ENCODE data around the gene PPP1R36. TPM values are rescaled to one million over a fixed set of nuclear protein-coding genes. Genes with fewer than 3 reads are reported as not detected.
"Not testable (repeated sequence)": the region's sequence is repeated elsewhere in the genome, so short reads cannot be mapped to it uniquely, and the experiment has no call there.

The PPP1R36 gene
- total and polyA plus RNA-seq, 2 donors: 0.57 to 1.8 TPM

- Histone ChIP-seq H3K27ac (ENCODE audit: low read depth) (no peak overlapping the region), H3K36me3 (ENCODE audit: insufficient read depth) (no peaks in the 10 kb centered on the region), H3K4me3 (ENCODE audit: low read depth, low read length) (no peak overlapping the region), H3K4me1 (ENCODE audit: insufficient read depth) (peaks cover 2% of the 10 kb centered on the region)
- WGBS: 89% methylated on average over 8 of the region's 8 CpGs
- no peak for DNase-seq (ENCODE audit: extremely low spot score)
Observed at GRCh38 chr14:64509036-64509435, 40.7 kb upstream of the PPP1R36 start.

GRCh38 chr14:64510825-64511671 lies 38.7 kb upstream of the PPP1R36 start:
- H3K4me1 ChIP-seq (ENCODE audit: insufficient read depth): peaks cover 5% of the 10 kb centered on the region
- H3K36me3 ChIP-seq (ENCODE audit: insufficient read depth): no peaks in the 10 kb centered on the region
- 23% methylated on average over 4 of the region's 4 CpGs for WGBS
- no peak overlapping the region for H3K27ac ChIP-seq (ENCODE audit: low read depth)
- no peak for DNase-seq (ENCODE audit: extremely low spot score)
- H3K4me3 ChIP-seq (ENCODE audit: low read depth, low read length): no peak overlapping the region

GRCh38 chr14:64513271-64513670 lies 36.5 kb upstream of the PPP1R36 start:
- Histone ChIP-seq H3K27ac (ENCODE audit: low read depth) (no peak overlapping the region), H3K4me1 (ENCODE audit: insufficient read depth) (peaks cover 2% of the 10 kb centered on the region), H3K36me3 (ENCODE audit: insufficient read depth) (no peaks in the 10 kb centered on the region), H3K4me3 (ENCODE audit: low read depth, low read length) (no peak overlapping the region)
- DNase-seq (ENCODE audit: extremely low spot score): no peak
- WGBS: 73% methylated on average over 2 of the region's 2 CpGs

- WGBS: 40% methylated on average over 1 of the region's 1 CpG
- no peaks in the 10 kb centered on the region for H3K36me3 ChIP-seq (ENCODE audit: insufficient read depth)
- DNase-seq (ENCODE audit: extremely low spot score): no peak
- peaks cover 2% of the 10 kb centered on the region for H3K4me1 ChIP-seq (ENCODE audit: insufficient read depth)
- no peak overlapping the region for H3K27ac ChIP-seq (ENCODE audit: low read depth)
- H3K4me3 ChIP-seq (ENCODE audit: low read depth, low read length): no peak overlapping the region
Observed at GRCh38 chr14:64515053-64515452, 34.7 kb upstream of the PPP1R36 start.

- 87% methylated on average over 1 of the region's 1 CpG for WGBS
- Histone ChIP-seq H3K27ac (ENCODE audit: low read depth) (no peak overlapping the region), H3K4me1 (ENCODE audit: insufficient read depth) (peaks cover 2% of the 10 kb centered on the region)
Observed at GRCh38 chr14:64516969-64517368, 32.8 kb upstream of the PPP1R36 start.

GRCh38 chr14:64517667-64518066 lies 32.1 kb upstream of the PPP1R36 start:
- not testable (repeated sequence) for H3K27ac ChIP-seq (ENCODE audit: low read depth); H3K4me3 ChIP-seq (ENCODE audit: low read depth, low read length); H3K4me1 ChIP-seq (ENCODE audit: insufficient read depth); H3K36me3 ChIP-seq (ENCODE audit: insufficient read depth); DNase-seq (ENCODE audit: extremely low spot score)
- 93% methylated on average over 6 of the region's 6 CpGs for WGBS

More at GRCh38 chr14:64516969-64517368, 32.8 kb upstream of the PPP1R36 start:
- H3K36me3 ChIP-seq (ENCODE audit: insufficient read depth): no peaks in the 10 kb centered on the region
- no peak for DNase-seq (ENCODE audit: extremely low spot score)
- H3K4me3 ChIP-seq (ENCODE audit: low read depth, low read length): no peak overlapping the region

GRCh38 chr14:64518229-64518628 lies 31.5 kb upstream of the PPP1R36 start:
- no peaks in the 10 kb centered on the region for H3K36me3 ChIP-seq (ENCODE audit: insufficient read depth)
- no peak for DNase-seq (ENCODE audit: extremely low spot score)
- H3K4me1 ChIP-seq (ENCODE audit: insufficient read depth): peaks cover 2% of the 10 kb centered on the region
- 91% methylated on average over 4 of the region's 4 CpGs for WGBS
- no peak overlapping the region for H3K27ac ChIP-seq (ENCODE audit: low read depth)
- H3K4me3 ChIP-seq (ENCODE audit: low read depth, low read length): no peak overlapping the region

- no peak for DNase-seq (ENCODE audit: extremely low spot score)
- no peaks in the 10 kb centered on the region for H3K4me1 ChIP-seq (ENCODE audit: insufficient read depth)
Observed at GRCh38 chr14:64520699-64521098, 29.1 kb upstream of the PPP1R36 start.

GRCh38 chr14:64522591-64523355 lies 27.0 kb upstream of the PPP1R36 start:
- 88% methylated on average over 9 of the region's 9 CpGs for WGBS
- no peak for DNase-seq (ENCODE audit: extremely low spot score)

More at GRCh38 chr14:64520699-64521098, 29.1 kb upstream of the PPP1R36 start:
- no peak overlapping the region for H3K27ac ChIP-seq (ENCODE audit: low read depth)
- H3K36me3 ChIP-seq (ENCODE audit: insufficient read depth): no peaks in the 10 kb centered on the region
- WGBS: 96% methylated on average over 4 of the region's 4 CpGs
- no peak overlapping the region for H3K4me3 ChIP-seq (ENCODE audit: low read depth, low read length)

GRCh38 chr14:64525354-64525753 lies 24.4 kb upstream of the PPP1R36 start:
- 89% methylated on average over 2 of the region's 2 CpGs for WGBS
- H3K4me1 ChIP-seq (ENCODE audit: insufficient read depth): no peaks in the 10 kb centered on the region
- H3K36me3 ChIP-seq (ENCODE audit: insufficient read depth): peaks cover 1% of the 10 kb centered on the region
- H3K27ac ChIP-seq (ENCODE audit: low read depth): no peak overlapping the region
- DNase-seq (ENCODE audit: extremely low spot score): no peak
- H3K4me3 ChIP-seq (ENCODE audit: low read depth, low read length): no peak overlapping the region

More at GRCh38 chr14:64522591-64523355, 27.0 kb upstream of the PPP1R36 start:
- H3K27ac ChIP-seq (ENCODE audit: low read depth): no peak overlapping the region
- H3K36me3 ChIP-seq (ENCODE audit: insufficient read depth): no peaks in the 10 kb centered on the region
- H3K4me1 ChIP-seq (ENCODE audit: insufficient read depth): no peaks in the 10 kb centered on the region
- no peak overlapping the region for H3K4me3 ChIP-seq (ENCODE audit: low read depth, low read length)

GRCh38 chr14:64531567-64531966 lies 18.2 kb upstream of the PPP1R36 start:
- no peaks in the 10 kb centered on the region for H3K4me1 ChIP-seq (ENCODE audit: insufficient read depth)
- WGBS: 66% methylated on average over 2 of the region's 2 CpGs
- peaks cover 1% of the 10 kb centered on the region for H3K36me3 ChIP-seq (ENCODE audit: insufficient read depth)
- H3K27ac ChIP-seq (ENCODE audit: low read depth): no peak overlapping the region
- no peak for DNase-seq (ENCODE audit: extremely low spot score)
- H3K4me3 ChIP-seq (ENCODE audit: low read depth, low read length): no peak overlapping the region

- WGBS: 86% methylated on average over 4 of the region's 4 CpGs
- no peaks in the 10 kb centered on the region for H3K36me3 ChIP-seq (ENCODE audit: insufficient read depth)
- no peaks in the 10 kb centered on the region for H3K4me1 ChIP-seq (ENCODE audit: insufficient read depth)
- DNase-seq (ENCODE audit: extremely low spot score): no peak
- no peak overlapping the region for H3K27ac ChIP-seq (ENCODE audit: low read depth)
- no peak overlapping the region for H3K4me3 ChIP-seq (ENCODE audit: low read depth, low read length)
Observed at GRCh38 chr14:64536488-64537245, 13.1 kb upstream of the PPP1R36 start.

All from urinary bladder (tissue), 4 donors.